DMS 273 (cell line): ENCODE results near the gene FAM72B.
A peak's percentile ranks its signal among the peaks of the same experiment; 100 is the strongest.
"Not testable (repeated sequence)": the region's sequence is repeated elsewhere in the genome, so short reads cannot be mapped to it uniquely, and the experiment has no call there.

Experiments used
- DNase-seq: peaks from one replicate; lab custom pipeline; 2025; ENCODE audit not compliant: unreplicated experiment; lab: John Stamatoyannopoulos, UW

The FAM72B gene

DNA sequence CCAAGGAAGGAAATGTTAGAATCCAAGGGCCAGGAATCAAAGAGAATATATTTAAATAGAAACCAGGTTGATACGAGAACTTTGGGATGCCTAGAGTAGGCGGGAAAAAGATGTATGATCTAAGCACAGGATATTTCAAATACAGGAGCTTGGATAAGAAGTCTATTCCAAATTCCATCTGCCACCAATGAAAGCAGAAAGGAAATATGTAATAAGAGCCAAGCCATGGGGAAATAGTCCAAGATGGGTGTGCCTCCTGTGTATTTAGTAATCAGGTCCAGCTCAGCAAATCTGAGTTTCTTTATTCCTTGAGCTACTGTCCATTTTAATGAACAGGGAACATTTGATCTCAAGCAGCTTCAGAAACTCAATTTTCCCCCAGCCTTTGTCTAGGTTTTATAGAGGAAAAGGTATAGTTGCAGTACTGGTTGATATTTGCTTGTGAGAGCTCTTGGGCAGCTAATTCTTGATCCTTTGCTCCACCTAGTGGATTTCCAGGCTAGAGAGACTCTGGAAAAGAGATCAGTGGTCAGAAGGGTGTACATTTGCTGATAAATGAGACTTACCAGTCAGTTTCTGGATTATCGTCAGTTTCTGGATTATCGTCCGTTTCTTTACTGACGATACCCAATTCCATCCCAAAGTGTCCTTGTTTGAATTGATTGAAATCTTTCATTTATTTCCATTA, 28.3 kb downstream of the FAM72B start:
- peak; percentile 17 for DNase-seq

DNA sequence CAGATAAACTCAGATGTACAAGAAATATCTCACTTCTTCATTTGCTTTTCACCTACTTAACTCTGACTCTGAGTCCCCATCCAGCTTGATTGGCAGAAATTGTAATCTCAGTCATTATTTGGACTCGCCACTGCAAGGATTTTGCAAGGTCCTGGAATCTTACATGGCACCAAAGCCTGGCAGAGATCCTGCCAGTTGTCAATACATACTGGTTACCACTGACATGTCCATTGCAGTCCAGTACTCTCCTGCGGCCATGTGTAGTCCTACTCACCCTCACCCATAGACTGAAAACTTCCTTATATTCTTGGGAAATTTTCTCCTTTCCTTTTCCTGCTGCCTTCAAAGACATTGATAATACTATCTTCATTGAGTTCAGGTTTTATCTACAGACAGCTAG, 29.3 kb downstream of the FAM72B start:
- not testable (repeated sequence) for DNase-seq

DNA sequence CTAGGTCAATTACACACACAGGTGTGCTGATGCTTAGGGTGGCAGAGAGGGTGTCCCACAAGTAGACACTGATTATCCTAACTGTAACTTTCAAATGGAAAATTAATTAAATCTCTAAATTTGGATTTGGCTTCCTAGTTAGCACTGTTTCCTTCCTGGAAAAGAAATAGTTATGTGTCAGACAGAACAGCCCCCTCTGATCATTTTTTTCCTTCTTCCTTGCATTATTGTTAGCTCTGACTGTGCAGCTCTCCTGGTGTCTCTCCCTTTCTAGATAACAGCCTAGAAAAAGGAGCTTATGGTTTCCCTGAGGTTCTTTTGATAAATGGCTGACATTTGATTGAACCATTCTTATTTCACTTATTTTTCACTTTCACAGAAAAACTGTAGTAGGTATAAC, 31.4 kb downstream of the FAM72B start:
- DNase-seq, result not testable (repeated sequence)

DNA sequence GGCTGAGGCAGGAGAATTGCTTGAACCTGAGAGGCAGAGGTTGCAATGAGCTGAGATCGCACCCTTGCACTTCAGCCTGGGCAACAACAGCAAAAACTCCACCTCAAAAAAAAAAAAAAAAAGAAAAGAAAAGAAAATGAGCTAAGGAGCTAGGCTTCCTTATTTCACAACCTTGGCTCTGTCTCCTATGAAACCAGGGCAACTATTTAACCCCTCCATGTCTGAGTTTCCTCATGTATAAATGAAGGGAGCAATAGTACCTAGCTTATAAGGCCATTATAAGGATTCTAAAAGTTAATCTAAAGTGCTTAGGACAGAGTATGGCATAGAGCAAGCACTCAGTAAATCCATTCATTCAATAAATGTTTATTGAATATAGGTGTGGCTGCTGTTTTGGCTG, 32.8 kb downstream of the FAM72B start:
- DNase-seq, result not testable (repeated sequence)

DNA sequence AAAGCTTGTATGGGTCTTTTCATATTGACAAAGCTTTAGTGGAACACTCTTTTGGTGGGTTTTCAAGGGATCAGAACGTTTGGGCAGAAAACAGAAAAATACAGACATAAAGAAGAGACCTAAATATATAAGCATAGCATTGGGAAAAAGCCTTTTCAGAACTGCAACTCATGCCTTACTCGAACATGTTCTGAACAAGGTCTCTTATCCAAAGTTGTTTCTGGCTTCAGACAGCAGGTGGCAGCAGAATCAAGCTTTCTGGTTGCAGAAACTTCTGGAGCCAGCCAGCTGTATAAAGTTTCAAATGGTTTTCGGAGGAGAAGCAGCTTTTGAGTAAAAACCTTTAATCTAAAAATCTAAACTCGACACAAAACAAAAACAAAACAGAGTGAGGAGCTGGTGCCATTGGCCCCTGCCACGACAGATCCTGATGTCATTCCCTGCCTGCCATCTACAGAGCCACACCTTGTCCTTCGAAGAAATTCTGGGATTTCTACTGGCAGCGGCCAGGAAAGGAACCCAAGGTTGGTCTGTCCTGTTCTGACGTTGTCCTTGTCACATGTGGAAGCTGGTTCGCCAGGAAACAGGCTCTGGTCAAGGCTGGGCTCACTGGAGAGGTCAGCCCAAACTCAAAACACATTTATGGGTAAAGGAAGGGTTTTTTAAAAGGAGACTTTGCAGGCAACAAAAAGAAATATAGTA, 35.5 kb downstream of the FAM72B start:
- DNase-seq, result not testable (repeated sequence)

DNA sequence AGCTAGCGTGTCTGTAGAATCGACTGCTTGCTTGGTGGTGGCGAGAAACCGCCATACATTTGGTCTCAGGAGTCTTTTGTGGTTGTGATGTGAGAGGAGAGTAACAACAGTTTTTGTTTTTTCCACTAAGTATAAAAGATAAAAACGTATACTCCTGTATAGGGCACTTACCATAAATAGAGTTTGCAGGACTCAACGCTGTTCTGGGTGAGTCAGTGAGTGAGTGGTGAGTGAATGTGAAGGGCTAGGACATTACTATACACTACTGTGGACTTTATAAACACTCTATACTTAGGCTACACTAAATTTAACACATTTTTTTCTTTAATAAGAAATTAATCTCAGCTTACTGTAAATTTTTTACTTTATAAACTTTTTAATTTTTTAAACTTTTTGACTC, 43.7 kb downstream of the FAM72B start:
- DNase-seq, result not testable (repeated sequence)

DNA sequence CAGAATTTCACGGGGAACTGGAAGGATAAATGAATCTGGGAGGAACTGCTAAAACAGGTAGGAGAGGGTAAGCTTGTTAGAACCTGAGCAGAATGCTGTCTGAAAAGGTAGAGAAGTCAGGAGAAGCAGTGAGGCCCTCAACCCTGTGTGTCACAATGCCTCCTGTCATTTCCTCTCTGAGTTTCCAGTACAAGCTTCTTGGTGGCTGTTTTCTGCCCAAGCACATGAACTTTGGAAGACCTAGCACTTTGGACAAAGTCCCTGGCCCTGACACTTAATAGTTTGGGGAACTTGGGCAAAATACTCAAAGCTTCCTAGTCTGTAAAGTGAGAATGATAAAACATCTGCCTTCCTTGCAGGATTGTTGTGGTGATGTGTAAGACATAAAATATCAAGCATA, 52.6 kb downstream of the FAM72B start:
- not testable (repeated sequence) for DNase-seq

DNA sequence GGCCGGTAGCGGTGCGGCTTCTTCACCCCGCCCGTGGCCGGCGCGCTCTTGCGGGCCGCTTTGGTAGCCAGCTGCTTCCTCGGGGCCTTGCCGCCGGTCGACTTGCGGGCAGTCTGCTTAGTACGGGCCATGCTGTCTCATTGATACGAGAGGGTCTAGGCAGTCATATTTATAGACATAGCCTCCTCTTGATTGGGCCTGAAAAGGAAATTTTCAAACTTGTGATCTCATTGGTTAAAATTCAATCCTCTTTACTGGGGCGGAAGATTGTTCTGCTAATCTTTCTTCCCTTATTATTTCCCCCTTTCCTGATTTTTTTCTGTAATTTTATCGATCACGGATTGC, 65.7 kb downstream of the FAM72B start:
- not testable (repeated sequence) for DNase-seq
